CD4-positive, CD25-positive, alpha-beta regulatory T cell (primary cell): Measurements from ENCODE around the gene TBC1D3G. TPM values are rescaled to one million over a fixed set of nuclear protein-coding genes. Genes with fewer than 3 reads are reported as not detected.
"Not testable (repeated sequence)": the region's sequence is repeated elsewhere in the genome, so short reads cannot be mapped to it uniquely, and the experiment has no call there.

Source experiments
- ATAC-seq, 2 donors: fragments of 150-1000 bp; cut with Tn5 transposase; one replicate each; pipeline ENCODE4 v1.10.0; 2021; ENCODE audit warnings: low read depth in 2 of 2, moderate number of reproducible peaks in 2 of 2, moderate library complexity in 1 of 2
- DNase-seq, 3 donors: peaks; one replicate each; pipeline versions ENCODE4 v3.0.0 to v3.0.0-alpha.2; 2012 to 2022; ENCODE audit warnings: mixed read lengths in 1 of 3
- H3K27ac ChIP-seq: one replicate; pipeline ENCODE4 v1.7.0; 2013; ENCODE audit warnings: mild to moderate bottlenecking, low read length; ENCODE audit not compliant: insufficient read depth, poor library complexity, severe bottlenecking
- H3K27me3 ChIP-seq: one replicate; pipeline ENCODE4 v1.7.0; 2013; ENCODE audit warnings: low read length; ENCODE audit not compliant: control insufficient read depth, insufficient read depth
- H3K36me3 ChIP-seq: one replicate; pipeline ENCODE4 v1.7.0; 2013; ENCODE audit warnings: mild to moderate bottlenecking, low read length, moderate library complexity; ENCODE audit not compliant: control insufficient read depth, insufficient read depth
- H3K4me1 ChIP-seq: 2 replicates; pipeline ENCODE4 v1.7.0; 2013; ENCODE audit warnings: mild to moderate bottlenecking, low read length; ENCODE audit not compliant: insufficient read depth, control insufficient read depth, poor library complexity, severe bottlenecking
- H3K4me3 ChIP-seq: one replicate; pipeline ENCODE4 v1.7.0; 2013; ENCODE audit warnings: low read depth, mild to moderate bottlenecking, low read length, moderate library complexity
- H3K9me3 ChIP-seq, 2 experiments: 1 replicate in 1 of 2; 2 replicates in 1 of 2; pipeline ENCODE4 v1.7.0; 2013; ENCODE audit warnings: low read length in 2 of 2, mild to moderate bottlenecking in 1 of 2, moderate library complexity in 1 of 2; ENCODE audit not compliant: control insufficient read depth in 2 of 2
- H3K27ac Mint-ChIP-seq, 3 donors: one replicate each; pipeline ENCODE4 v1.8.0; 2020 to 2022; ENCODE audit warnings: mild to moderate bottlenecking in 3 of 3, mixed read lengths in 3 of 3, moderate library complexity in 2 of 3
- H3K27me3 Mint-ChIP-seq: one replicate; pipeline ENCODE4 v1.8.0; 2022; ENCODE audit warnings: mild to moderate bottlenecking, mixed read lengths
- H3K36me3 Mint-ChIP-seq: one replicate; pipeline ENCODE4 v1.8.0; 2020; ENCODE audit warnings: mixed read lengths
- H3K4me1 Mint-ChIP-seq, 4 donors: one replicate each; pipeline ENCODE4 v1.8.0; 2020 to 2022; ENCODE audit warnings: mixed read lengths in 4 of 4, mild to moderate bottlenecking in 1 of 4
- H3K4me3 Mint-ChIP-seq, 4 donors: one replicate each; pipeline ENCODE4 v1.8.0; 2020 to 2022; ENCODE audit warnings: mild to moderate bottlenecking in 4 of 4, mixed read lengths in 4 of 4, moderate library complexity in 3 of 4
- H3K9me3 Mint-ChIP-seq, 7 donors: one replicate each; pipeline ENCODE4 v1.8.0; 2020 to 2022; ENCODE audit warnings: mixed read lengths in 7 of 7, mild to moderate bottlenecking in 3 of 7, moderate library complexity in 2 of 7
- polyA plus RNA-seq, 4 donors: library from polyadenylated mRNA; unstranded; fragments of 300-500 nt; fragmentation: Illumina TruSeq; gene quantifications; one replicate each; pipeline ENCODE4 v1.2.3, GENCODE V29; 2021
- total RNA-seq: library from RNA; stranded (reverse); gene quantifications from one replicate; pipeline ENCODE4 v1.2.3, GENCODE V29; 2022

TBC1D3G gene
- total RNA-seq (not detected), polyA plus RNA-seq (not detected)

- not testable (repeated sequence) for H3K9me3 ChIP-seq, H3K27me3 Mint-ChIP-seq, H3K4me3 Mint-ChIP-seq, H3K4me1 Mint-ChIP-seq, ATAC-seq, DNase-seq, H3K27ac ChIP-seq, H3K9me3 Mint-ChIP-seq, H3K27ac Mint-ChIP-seq, H3K36me3 Mint-ChIP-seq, H3K27me3 ChIP-seq, H3K4me3 ChIP-seq, H3K36me3 ChIP-seq, H3K4me1 ChIP-seq
Observed at GRCh38 chr17:36323584-36323983, at the start of gene TBC1D3G. Gene TBC1D3G, plus strand, starts transcription at chr17:36323884. Its CDS starts 1,528 bp downstream, at chr17:36325412.

GRCh38 chr17:36283256-36283655, 40.4 kb upstream of the TBC1D3G start:
- not testable (repeated sequence) for H3K9me3 ChIP-seq, H3K27ac Mint-ChIP-seq, H3K4me3 Mint-ChIP-seq, ATAC-seq, H3K4me3 ChIP-seq, DNase-seq, H3K9me3 Mint-ChIP-seq, H3K4me1 Mint-ChIP-seq, H3K4me1 ChIP-seq, H3K27me3 Mint-ChIP-seq, H3K27me3 ChIP-seq, H3K27ac ChIP-seq, H3K36me3 Mint-ChIP-seq, H3K36me3 ChIP-seq

- not testable (repeated sequence) for H3K4me1 Mint-ChIP-seq
Observed at GRCh38 chr17:36284219-36284618, 39.5 kb upstream of the TBC1D3G start.

GRCh38 chr17:36289965-36290612, 33.6 kb upstream of the TBC1D3G start:
- not testable (repeated sequence) for H3K4me1 ChIP-seq, H3K4me3 ChIP-seq, H3K27me3 ChIP-seq, ATAC-seq, H3K9me3 Mint-ChIP-seq, DNase-seq, H3K27ac Mint-ChIP-seq, H3K27me3 Mint-ChIP-seq, H3K36me3 Mint-ChIP-seq, H3K4me1 Mint-ChIP-seq, H3K9me3 ChIP-seq, H3K36me3 ChIP-seq, H3K27ac ChIP-seq, H3K4me3 Mint-ChIP-seq

More at GRCh38 chr17:36284219-36284618, 39.5 kb upstream of the TBC1D3G start:
- H3K36me3 ChIP-seq, ATAC-seq, H3K9me3 Mint-ChIP-seq, H3K4me3 Mint-ChIP-seq, H3K4me3 ChIP-seq, H3K27ac ChIP-seq, DNase-seq, H3K27me3 Mint-ChIP-seq, H3K9me3 ChIP-seq, H3K4me1 ChIP-seq, H3K27ac Mint-ChIP-seq, H3K27me3 ChIP-seq, H3K36me3 Mint-ChIP-seq: not testable (repeated sequence)

GRCh38 chr17:36295161-36295560, 28.5 kb upstream of the TBC1D3G start:
- H3K4me1 Mint-ChIP-seq, H3K27ac Mint-ChIP-seq, H3K4me3 ChIP-seq, H3K36me3 Mint-ChIP-seq, H3K27me3 ChIP-seq, ATAC-seq, H3K36me3 ChIP-seq, H3K4me3 Mint-ChIP-seq, H3K9me3 Mint-ChIP-seq, H3K9me3 ChIP-seq, H3K4me1 ChIP-seq, H3K27me3 Mint-ChIP-seq, H3K27ac ChIP-seq, DNase-seq: not testable (repeated sequence)

GRCh38 chr17:36315736-36316135, 7.9 kb upstream of the TBC1D3G start:
- H3K27ac ChIP-seq, H3K4me1 Mint-ChIP-seq, H3K4me3 ChIP-seq, H3K27ac Mint-ChIP-seq, H3K36me3 Mint-ChIP-seq, H3K27me3 ChIP-seq, H3K4me3 Mint-ChIP-seq, DNase-seq, ATAC-seq, H3K36me3 ChIP-seq, H3K9me3 Mint-ChIP-seq, H3K4me1 ChIP-seq, H3K9me3 ChIP-seq, H3K27me3 Mint-ChIP-seq: not testable (repeated sequence)

- H3K9me3 ChIP-seq, H3K36me3 ChIP-seq, H3K4me3 Mint-ChIP-seq, H3K4me1 ChIP-seq, H3K4me3 ChIP-seq, ATAC-seq, H3K27me3 Mint-ChIP-seq, H3K27ac ChIP-seq, DNase-seq, H3K36me3 Mint-ChIP-seq, H3K9me3 Mint-ChIP-seq, H3K27ac Mint-ChIP-seq, H3K4me1 Mint-ChIP-seq, H3K27me3 ChIP-seq: not testable (repeated sequence)
Observed at GRCh38 chr17:36362496-36362895, 38.8 kb downstream of the TBC1D3G start.

GRCh38 chr17:36375938-36376337, 52.3 kb downstream of the TBC1D3G start:
- not testable (repeated sequence) for H3K27me3 Mint-ChIP-seq, H3K4me1 Mint-ChIP-seq, H3K36me3 Mint-ChIP-seq, DNase-seq, ATAC-seq, H3K27me3 ChIP-seq, H3K4me3 ChIP-seq, H3K27ac ChIP-seq, H3K9me3 ChIP-seq, H3K27ac Mint-ChIP-seq, H3K36me3 ChIP-seq, H3K4me1 ChIP-seq, H3K4me3 Mint-ChIP-seq, H3K9me3 Mint-ChIP-seq
